Activated CD8-positive, alpha-beta memory T cell treated with anti-CD3 and anti-CD28 coated beads, Interleukin-2, amount 50 U/mL, for 24 hours (primary cell): Measurements from ENCODE around the gene CCDC7.
"Not testable (repeated sequence)": the region's sequence is repeated elsewhere in the genome, so short reads cannot be mapped to it uniquely, and the experiment has no call there.

Source experiments
- DNase-seq: peaks from one replicate; pipeline ENCODE4 v3.0.0-alpha.2; 2020; ENCODE audit errors: extremely low read depth

The CCDC7 gene

GRCh38 chr10:32699683-32700082, 253.7 kb downstream of the CCDC7 start:
- DNase-seq: not testable (repeated sequence)

- DNase-seq: no peak
Measured at GRCh38 chr10:32713560-32713959, 267.6 kb downstream of the CCDC7 start.

GRCh38 chr10:32731527-32731926, 285.6 kb downstream of the CCDC7 start:
- no peak for DNase-seq

- DNase-seq: no peak
Measured at GRCh38 chr10:32738958-32739357, 293.0 kb downstream of the CCDC7 start.

GRCh38 chr10:32744321-32744720, 298.4 kb downstream of the CCDC7 start:
- no peak for DNase-seq

GRCh38 chr10:32746869-32747268, 300.9 kb downstream of the CCDC7 start:
- DNase-seq: no peak

- DNase-seq: no peak
Measured at GRCh38 chr10:32751582-32751981, 305.6 kb downstream of the CCDC7 start.

- not testable (repeated sequence) for DNase-seq
Measured at GRCh38 chr10:32754900-32755299, 309.0 kb downstream of the CCDC7 start.

GRCh38 chr10:32771217-32771616, 325.3 kb downstream of the CCDC7 start:
- DNase-seq: no peak

- no peak for DNase-seq
Measured at GRCh38 chr10:32773105-32773504, 327.2 kb downstream of the CCDC7 start.

GRCh38 chr10:32786968-32787367, 341.0 kb downstream of the CCDC7 start:
- DNase-seq: no peak

GRCh38 chr10:32787690-32788284, 341.8 kb downstream of the CCDC7 start:
- no peak for DNase-seq

- no peak for DNase-seq
Measured at GRCh38 chr10:32788359-32788758, 342.4 kb downstream of the CCDC7 start.

- DNase-seq: no peak
Measured at GRCh38 chr10:32790483-32790882, 344.5 kb downstream of the CCDC7 start.

GRCh38 chr10:32793033-32793432, 347.1 kb downstream of the CCDC7 start:
- no peak for DNase-seq

- DNase-seq: no peak
Measured at GRCh38 chr10:32795598-32796183, 349.8 kb downstream of the CCDC7 start.

GRCh38 chr10:32797393-32797792, 351.5 kb downstream of the CCDC7 start:
- not testable (repeated sequence) for DNase-seq

- no peak for DNase-seq
Measured at GRCh38 chr10:32846974-32847373, 401.0 kb downstream of the CCDC7 start.

GRCh38 chr10:32851301-32851700, 405.4 kb downstream of the CCDC7 start:
- no peak for DNase-seq

GRCh38 chr10:32854435-32854834, 408.5 kb downstream of the CCDC7 start:
- no peak for DNase-seq

- no peak for DNase-seq
Measured at GRCh38 chr10:32865170-32865569, 419.2 kb downstream of the CCDC7 start.

- no peak for DNase-seq
Measured at GRCh38 chr10:32877915-32878314, 432.0 kb downstream of the CCDC7 start.

GRCh38 chr10:32878646-32879045, 432.7 kb downstream of the CCDC7 start:
- DNase-seq: no peak

- no peak for DNase-seq
Measured at GRCh38 chr10:32882076-32882475, 436.1 kb downstream of the CCDC7 start.
